WI38 (cell line): ENCODE measurements around the gene CNTD1.

Experiments
- H3K4me3 ChIP-seq: 2 replicates; pipeline ENCODE4 v1.5.1; 2011; ENCODE audit warnings: low read depth, mild to moderate bottlenecking, control low read depth, low read length
- TF ChIP-seq, protein P1 (sequence below): IDR thresholded peaks from 2 replicates; pipeline ENCODE4 v1.5.1; 2012; ENCODE audit warnings: low read depth, mild to moderate bottlenecking, control low read depth, low read length

CNTD1 gene

DNA sequence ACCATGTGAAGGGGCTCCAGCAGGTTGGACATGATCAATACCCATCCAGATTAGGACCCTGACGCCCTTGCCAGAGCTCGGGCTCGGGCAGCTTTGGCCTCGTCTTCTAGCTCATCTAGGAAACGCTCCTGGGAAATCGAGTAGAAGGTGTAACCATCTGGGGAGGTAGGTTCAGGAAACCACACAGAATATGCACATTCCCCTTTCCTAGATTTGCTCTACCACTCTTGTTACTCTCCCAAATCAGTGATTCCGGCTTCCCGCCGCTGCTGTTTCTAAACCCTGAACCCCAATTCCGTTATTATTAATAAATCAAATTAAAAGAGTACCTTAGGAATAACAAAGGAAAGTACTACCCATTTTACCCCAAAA is 664 bp upstream of the CNTD1 start:
- TF ChIP-seq, protein P1, sequence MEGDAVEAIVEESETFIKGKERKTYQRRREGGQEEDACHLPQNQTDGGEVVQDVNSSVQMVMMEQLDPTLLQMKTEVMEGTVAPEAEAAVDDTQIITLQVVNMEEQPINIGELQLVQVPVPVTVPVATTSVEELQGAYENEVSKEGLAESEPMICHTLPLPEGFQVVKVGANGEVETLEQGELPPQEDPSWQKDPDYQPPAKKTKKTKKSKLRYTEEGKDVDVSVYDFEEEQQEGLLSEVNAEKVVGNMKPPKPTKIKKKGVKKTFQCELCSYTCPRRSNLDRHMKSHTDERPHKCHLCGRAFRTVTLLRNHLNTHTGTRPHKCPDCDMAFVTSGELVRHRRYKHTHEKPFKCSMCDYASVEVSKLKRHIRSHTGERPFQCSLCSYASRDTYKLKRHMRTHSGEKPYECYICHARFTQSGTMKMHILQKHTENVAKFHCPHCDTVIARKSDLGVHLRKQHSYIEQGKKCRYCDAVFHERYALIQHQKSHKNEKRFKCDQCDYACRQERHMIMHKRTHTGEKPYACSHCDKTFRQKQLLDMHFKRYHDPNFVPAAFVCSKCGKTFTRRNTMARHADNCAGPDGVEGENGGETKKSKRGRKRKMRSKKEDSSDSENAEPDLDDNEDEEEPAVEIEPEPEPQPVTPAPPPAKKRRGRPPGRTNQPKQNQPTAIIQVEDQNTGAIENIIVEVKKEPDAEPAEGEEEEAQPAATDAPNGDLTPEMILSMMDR, result no peak

DNA sequence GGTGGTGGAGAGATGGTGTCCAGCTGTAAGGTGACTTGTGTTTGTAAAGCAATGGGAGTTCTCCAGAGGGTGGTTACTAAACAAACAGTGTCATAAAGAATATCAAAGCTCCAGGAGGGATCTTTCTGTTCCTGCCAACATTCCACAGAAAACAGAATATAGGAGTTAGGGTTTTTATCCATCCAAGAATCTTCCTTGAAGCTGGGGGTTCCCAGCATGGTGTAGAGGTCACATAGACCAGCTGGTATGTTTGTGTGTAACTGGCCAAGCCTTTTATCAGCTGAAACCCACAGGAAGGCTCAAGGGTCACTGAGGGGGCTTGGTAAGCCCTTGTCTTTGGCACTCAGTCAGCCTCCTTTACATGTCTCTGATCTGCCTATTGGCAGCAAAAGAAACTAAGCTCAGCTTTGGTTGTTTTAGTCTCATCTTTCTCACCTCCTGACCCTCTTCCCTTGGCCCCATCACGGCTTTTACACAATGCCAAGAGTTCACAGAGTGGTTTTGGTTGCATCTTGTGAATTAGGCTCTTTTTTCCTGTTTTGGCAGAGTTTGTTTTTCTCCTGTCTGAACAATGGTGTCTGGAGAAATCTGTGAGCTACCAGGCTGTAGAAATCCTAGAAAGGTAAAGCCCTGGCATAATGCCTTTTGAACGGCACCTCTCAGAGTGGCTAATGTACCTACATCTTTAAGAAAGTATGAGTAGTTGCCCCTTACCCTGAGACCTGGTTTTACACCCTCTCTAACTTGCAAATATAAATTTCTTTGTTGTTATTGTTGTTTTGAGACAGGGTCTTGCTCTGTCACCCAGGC is 4.6 kb downstream of the CNTD1 start:
- TF ChIP-seq, protein P1, result no peak

More for the DNA sequence above, 664 bp upstream of the CNTD1 start:
- peak overlapping the region; percentile 90 for H3K4me3 ChIP-seq

DNA sequence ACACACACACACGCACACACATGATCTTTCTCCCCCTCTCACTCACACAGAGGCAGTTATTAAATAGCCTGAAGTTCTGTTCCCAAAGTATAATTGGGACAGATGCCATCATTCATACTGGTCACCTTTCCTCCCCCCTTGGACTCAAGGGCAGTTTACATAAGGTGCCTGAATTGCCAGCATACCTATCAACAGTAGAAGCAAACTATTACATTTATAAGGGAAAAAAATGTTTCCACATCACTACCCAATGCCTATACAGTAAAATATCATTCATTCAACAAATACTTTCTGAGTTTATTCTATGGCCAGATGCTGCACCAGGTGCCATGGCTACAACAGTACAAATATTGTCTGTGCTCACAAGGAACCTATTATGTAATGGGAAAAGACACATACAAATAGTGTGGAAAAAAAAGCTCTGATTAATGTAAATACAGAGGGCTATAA is 6.3 kb downstream of the CNTD1 start:
- no peak overlapping the region for H3K4me3 ChIP-seq
- TF ChIP-seq, protein P1, result no peak

More for the DNA sequence above, 4.6 kb downstream of the CNTD1 start:
- no peak overlapping the region for H3K4me3 ChIP-seq

DNA sequence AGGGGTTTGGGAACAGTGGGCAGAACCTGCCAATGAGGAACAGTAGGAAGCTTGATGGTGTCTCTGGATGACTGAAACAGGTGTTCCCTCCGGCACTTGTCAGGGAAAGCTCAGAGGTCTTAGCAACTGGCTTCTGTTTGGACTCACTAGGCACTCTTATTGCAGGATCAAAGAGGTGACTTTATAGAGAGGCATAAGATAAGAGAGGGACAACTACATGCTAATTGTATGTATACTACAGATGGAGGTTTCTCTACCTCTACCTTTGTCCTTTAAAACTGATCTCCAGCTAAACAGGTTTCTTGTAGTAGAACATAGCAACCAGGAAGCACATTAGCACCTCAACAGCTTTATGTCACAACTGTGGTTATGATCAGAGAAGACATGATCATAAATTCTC is 7.6 kb downstream of the CNTD1 start:
- H3K4me3 ChIP-seq, result no peak overlapping the region
- TF ChIP-seq, protein P1, result no peak

DNA sequence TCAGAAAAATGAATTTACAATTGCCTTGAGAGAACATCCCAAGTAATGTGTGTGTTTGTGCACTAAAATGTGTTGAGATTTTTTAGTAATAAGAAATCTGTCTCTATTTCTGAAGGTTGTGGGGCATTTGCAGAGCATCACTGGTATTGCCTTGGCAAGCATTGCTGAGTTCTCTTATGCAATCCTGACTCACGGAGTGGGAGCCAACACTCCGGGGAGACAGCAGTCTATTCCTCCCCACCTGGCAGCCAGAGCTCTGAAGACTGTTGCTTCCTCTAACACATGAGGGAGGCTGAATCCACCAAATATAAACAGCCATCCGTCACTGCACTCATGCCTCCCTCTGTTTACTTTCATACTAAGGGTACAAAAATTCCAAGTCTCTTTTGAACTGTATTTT is 10.6 kb downstream of the CNTD1 start:
- no peak overlapping the region for H3K4me3 ChIP-seq
- TF ChIP-seq, protein P1, result no peak

DNA sequence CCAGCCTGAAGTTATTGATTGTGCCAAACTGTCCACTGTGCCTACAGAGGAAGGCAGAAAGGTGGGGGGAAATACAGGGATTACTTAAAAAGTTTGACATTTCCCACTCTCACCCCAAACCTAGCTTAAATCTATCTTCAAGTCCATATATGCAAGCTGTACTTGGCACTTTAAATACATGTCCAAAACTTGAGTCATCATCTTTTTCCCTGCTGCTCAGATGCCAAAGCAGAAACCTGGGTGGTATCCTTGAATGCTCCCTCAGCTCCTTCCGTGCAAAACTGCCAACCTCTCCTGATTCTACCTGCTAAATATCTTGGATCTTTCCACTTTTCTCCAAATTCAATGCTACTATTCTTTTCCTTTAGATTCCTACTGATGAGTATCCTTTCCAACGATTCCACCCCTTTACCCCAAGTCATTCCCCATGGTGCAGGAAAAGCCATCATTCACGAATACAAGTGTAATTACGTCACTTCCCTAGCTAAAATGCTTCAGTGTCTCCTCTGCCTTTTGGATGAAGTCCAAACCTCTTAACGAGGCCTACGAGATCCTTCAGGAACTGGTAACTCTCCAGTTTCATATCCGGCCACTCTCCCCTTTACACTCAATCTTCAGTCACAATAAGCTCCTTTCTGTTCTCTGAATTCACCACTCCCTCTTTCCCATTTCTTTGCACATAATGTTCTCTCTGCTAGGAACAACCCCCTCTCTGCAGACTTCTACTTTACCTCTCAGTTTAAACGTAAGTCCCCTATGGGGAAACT is 16.2 kb downstream of the CNTD1 start:
- TF ChIP-seq, protein P1, result no peak
- no peak overlapping the region for H3K4me3 ChIP-seq

DNA sequence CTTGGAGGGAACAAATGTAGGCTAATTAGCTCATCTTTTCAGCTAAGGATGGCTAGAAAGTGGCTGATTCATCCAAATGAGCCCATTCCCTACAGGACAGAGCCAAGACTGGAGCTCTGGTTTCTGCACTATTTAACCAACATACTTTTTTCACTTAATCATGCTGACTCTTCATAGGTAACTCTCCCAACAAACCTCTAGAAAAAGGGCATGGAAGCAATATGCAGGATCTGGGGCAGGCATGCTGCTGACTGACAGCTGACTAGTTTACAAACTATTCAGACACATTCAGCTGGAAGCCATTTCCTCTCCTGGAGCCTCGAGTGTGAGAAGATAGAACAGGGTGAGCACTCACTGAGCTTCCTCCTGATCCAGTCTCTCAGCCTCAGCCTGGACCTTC is 19.2 kb downstream of the CNTD1 start:
- no peak overlapping the region for H3K4me3 ChIP-seq
- TF ChIP-seq, protein P1, result no peak
